DND-41 (cell line): ENCODE data around the gene XRCC3.

Experiments used
- ATAC-seq: fragments of 200-7000 bp; cut with Tn5 transposase; 3 replicates; pipeline ENCODE4 v1.9.1; 2021; ENCODE audit warnings: low read depth; ENCODE audit not compliant: insufficient read depth
- DNase-seq: peaks from one replicate; pipeline ENCODE4 v3.0.0-alpha.2; 2020
- H2AFZ ChIP-seq: 2 replicates; pipeline ENCODE4 v1.6.0; 2012; ENCODE audit warnings: low read depth, low read length
- H3K27ac ChIP-seq: 2 replicates; pipeline ENCODE4 v1.5.1; 2012; ENCODE audit warnings: low read length, inconsistent platforms
- H3K27me3 ChIP-seq: fragments of 200-600 bp; sonication (generic); 2 replicates; pipeline ENCODE4 v1.6.0; 2012; ENCODE audit warnings: low read length, mild to moderate bottlenecking, inconsistent platforms; ENCODE audit not compliant: insufficient read depth, poor library complexity
- H3K36me3 ChIP-seq: 2 replicates; pipeline ENCODE4 v1.5.1; 2012; ENCODE audit warnings: low read length, inconsistent platforms; ENCODE audit not compliant: insufficient read depth
- H3K4me1 ChIP-seq: 2 replicates; pipeline ENCODE4 v1.5.1; 2012; ENCODE audit warnings: mild to moderate bottlenecking, low read length; ENCODE audit not compliant: insufficient read depth
- H3K4me2 ChIP-seq: 2 replicates; pipeline ENCODE4 v1.6.0; 2012; ENCODE audit warnings: mild to moderate bottlenecking, moderate library complexity, low read length, inconsistent platforms; ENCODE audit not compliant: insufficient read depth
- H3K4me3 ChIP-seq, 2 experiments: fragments of 200-600 bp in 1 of 2; shearing (Covaris generic) in 1 of 2; 2 replicates each; pipeline ENCODE4 v1.5.1; 2012 to 2016; ENCODE audit warnings: inconsistent platforms in 2 of 2, low read length in 2 of 2, mild to moderate bottlenecking in 2 of 2, low read depth in 1 of 2, moderate library complexity in 1 of 2
- H3K79me2 ChIP-seq: 2 replicates; pipeline ENCODE4 v1.6.0; 2012; ENCODE audit warnings: low read length, inconsistent platforms; ENCODE audit not compliant: insufficient read depth
- H3K9ac ChIP-seq: 2 replicates; pipeline ENCODE4 v1.6.0; 2012; ENCODE audit warnings: low read depth, mild to moderate bottlenecking, inconsistent platforms, low read length, moderate library complexity
- H3K9me3 ChIP-seq: 2 replicates; pipeline ENCODE4 v1.5.1; 2012; ENCODE audit warnings: low read length, moderate library complexity, mild to moderate bottlenecking, inconsistent platforms; ENCODE audit not compliant: insufficient read depth, severe bottlenecking
- H4K20me1 ChIP-seq: 2 replicates; pipeline ENCODE4 v1.6.0; 2012; ENCODE audit warnings: low read length; ENCODE audit not compliant: insufficient read depth
- EZH2 ChIP-seq: IDR thresholded peaks from 3 replicates; pipeline ENCODE4 v1.6.1; 2012; ENCODE audit warnings: borderline replicate concordance, low read depth, mild to moderate bottlenecking, moderate library complexity, low read length, inconsistent platforms; ENCODE audit not compliant: severe bottlenecking
- TF ChIP-seq, protein P1 (sequence below): IDR thresholded peaks from 2 replicates; pipeline ENCODE4 v1.5.1; 2012; ENCODE audit warnings: borderline replicate concordance, low read length, moderate library complexity, mild to moderate bottlenecking; ENCODE audit not compliant: poor library complexity, severe bottlenecking; ENCODE audit errors: extremely low read depth

Gene XRCC3

DNA sequence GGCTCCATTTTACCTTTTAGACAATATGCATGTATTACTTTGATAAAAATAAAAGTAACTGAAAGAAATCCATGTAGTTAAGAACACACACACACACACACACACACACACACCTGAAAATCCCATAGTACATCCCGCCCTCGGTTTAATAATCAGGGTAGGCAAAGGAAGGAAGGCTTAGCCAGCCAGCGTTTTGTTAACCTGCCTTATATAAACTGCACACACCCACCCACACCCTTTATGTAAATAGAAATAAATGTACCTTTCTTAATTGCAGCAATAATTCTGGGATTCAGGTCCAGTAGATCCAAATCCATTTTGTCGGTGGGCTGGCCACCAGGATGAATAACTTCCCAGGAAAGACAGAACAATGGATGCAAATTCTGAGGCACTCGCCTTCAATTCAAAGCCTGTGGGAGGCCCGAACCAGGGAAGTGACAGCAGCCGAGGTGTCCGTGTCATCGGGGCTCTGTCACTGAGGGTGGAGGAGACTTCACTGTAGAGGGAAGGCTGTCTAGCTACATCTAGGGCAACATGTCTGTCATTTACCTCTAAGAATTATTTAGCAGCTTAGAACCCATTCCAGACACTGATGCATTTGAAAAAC lies 4.4 kb downstream of the XRCC3 start:
- peaks cover 59% of the 10 kb centered on the region for H3K79me2 ChIP-seq
- H3K27me3 ChIP-seq: no peaks in the 10 kb centered on the region
- DNase-seq: no peak
- H3K4me3 ChIP-seq: no peak overlapping the region
- H3K9ac ChIP-seq: no peak overlapping the region
- H3K27ac ChIP-seq: no peak overlapping the region
- no peak overlapping the region for H2AFZ ChIP-seq
- no peak for TF ChIP-seq EZH2
- TF ChIP-seq, protein P1, sequence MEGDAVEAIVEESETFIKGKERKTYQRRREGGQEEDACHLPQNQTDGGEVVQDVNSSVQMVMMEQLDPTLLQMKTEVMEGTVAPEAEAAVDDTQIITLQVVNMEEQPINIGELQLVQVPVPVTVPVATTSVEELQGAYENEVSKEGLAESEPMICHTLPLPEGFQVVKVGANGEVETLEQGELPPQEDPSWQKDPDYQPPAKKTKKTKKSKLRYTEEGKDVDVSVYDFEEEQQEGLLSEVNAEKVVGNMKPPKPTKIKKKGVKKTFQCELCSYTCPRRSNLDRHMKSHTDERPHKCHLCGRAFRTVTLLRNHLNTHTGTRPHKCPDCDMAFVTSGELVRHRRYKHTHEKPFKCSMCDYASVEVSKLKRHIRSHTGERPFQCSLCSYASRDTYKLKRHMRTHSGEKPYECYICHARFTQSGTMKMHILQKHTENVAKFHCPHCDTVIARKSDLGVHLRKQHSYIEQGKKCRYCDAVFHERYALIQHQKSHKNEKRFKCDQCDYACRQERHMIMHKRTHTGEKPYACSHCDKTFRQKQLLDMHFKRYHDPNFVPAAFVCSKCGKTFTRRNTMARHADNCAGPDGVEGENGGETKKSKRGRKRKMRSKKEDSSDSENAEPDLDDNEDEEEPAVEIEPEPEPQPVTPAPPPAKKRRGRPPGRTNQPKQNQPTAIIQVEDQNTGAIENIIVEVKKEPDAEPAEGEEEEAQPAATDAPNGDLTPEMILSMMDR: no peak
- H3K36me3 ChIP-seq: peaks cover 77% of the 10 kb centered on the region
- H3K4me2 ChIP-seq: no peak overlapping the region
- no peaks in the 10 kb centered on the region for H3K9me3 ChIP-seq
- no peak for ATAC-seq
- H3K4me1 ChIP-seq: peaks cover 37% of the 10 kb centered on the region
- peaks cover 61% of the 10 kb centered on the region for H4K20me1 ChIP-seq

DNA sequence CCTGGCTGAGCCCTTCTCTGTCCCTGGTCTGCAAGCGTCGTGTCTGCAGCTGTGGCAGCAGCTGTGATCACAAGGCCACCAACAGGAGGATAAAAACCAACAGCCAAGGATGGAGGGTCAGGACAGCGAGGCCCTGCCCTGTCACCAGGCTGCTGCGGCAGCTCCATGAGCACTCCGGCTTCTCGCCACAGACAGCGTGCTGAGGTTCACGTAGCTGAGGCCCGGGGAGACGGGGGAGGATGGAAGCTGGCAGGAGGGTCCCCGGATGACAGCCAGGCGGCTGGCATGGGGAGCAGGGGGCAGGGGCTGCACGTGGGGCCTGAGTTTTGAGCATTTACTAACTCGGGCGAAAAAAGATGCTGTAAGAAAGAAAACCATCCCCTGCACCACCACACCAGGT lies 5.4 kb downstream of the XRCC3 start:
- TF ChIP-seq, protein P1: no peak
- TF ChIP-seq EZH2: no peak
- Histone ChIP-seq H3K4me3 (no peak overlapping the region), H3K4me2 (no peak overlapping the region), H3K9ac (no peak overlapping the region), H4K20me1 (peaks cover 70% of the 10 kb centered on the region), H3K9me3 (no peaks in the 10 kb centered on the region), H3K4me1 (peaks cover 37% of the 10 kb centered on the region), H2AFZ (no peak overlapping the region), H3K27me3 (no peaks in the 10 kb centered on the region), H3K79me2 (peaks cover 54% of the 10 kb centered on the region), H3K36me3 (peaks cover 88% of the 10 kb centered on the region), H3K27ac (no peak overlapping the region)
- no peak for ATAC-seq
- DNase-seq: no peak

DNA sequence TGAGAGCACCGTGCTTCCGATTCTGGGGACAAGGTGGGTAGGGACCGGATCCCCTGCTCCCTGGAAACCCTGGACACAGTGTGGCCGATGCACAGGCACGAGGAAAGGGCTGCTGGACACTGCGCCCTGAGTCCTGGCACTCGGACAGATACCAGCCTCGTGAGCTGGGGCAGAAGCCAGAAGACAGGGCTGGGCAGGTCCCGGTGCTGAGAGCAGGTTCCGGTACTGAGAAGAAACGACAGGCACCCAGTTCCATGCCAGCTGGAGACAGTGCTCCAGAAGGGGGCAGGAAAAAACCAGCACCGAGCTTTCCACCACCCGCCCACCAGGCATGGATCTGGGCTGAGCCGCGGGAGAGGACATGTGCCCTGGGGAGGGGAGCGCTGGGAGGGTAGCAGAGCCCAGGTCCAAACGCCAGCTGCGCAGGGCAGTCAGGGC lies 6.5 kb downstream of the XRCC3 start:
- peaks cover 68% of the 10 kb centered on the region for H4K20me1 ChIP-seq
- H3K9ac ChIP-seq: no peak overlapping the region
- no peaks in the 10 kb centered on the region for H3K9me3 ChIP-seq
- peaks cover 43% of the 10 kb centered on the region for H3K79me2 ChIP-seq
- H2AFZ ChIP-seq: no peak overlapping the region
- no peak overlapping the region for H3K4me3 ChIP-seq
- H3K36me3 ChIP-seq: peaks cover 93% of the 10 kb centered on the region
- no peak for TF ChIP-seq EZH2
- TF ChIP-seq, protein P1: no peak
- ATAC-seq (no peak), DNase-seq (no peak)
- H3K27me3 ChIP-seq: no peaks in the 10 kb centered on the region
- peaks cover 28% of the 10 kb centered on the region for H3K4me1 ChIP-seq
- H3K4me2 ChIP-seq: no peak overlapping the region
- no peak overlapping the region for H3K27ac ChIP-seq
